GM12891 (cell line): ENCODE results near the gene CCDC6.

ENCODE experiments used
- PAX5 ChIP-seq: IDR thresholded peaks from 2 replicates; pipeline ENCODE4 v1.6.1; 2011; ENCODE audit warnings: low read length, moderate library complexity, mild to moderate bottlenecking; ENCODE audit not compliant: insufficient read depth, severe bottlenecking
- POLR2A ChIP-seq: IDR thresholded peaks from 2 replicates; pipeline ENCODE4 v1.6.1; 2011; ENCODE audit warnings: low read depth, low read length, control low read depth
- POLR2AphosphoS5 ChIP-seq: IDR thresholded peaks from 2 replicates; pipeline ENCODE4 v1.6.1; 2011; ENCODE audit warnings: low read depth, low read length, control low read depth
- SPI1 ChIP-seq: IDR thresholded peaks from 2 replicates; pipeline ENCODE4 v1.6.1; 2011; ENCODE audit warnings: low read depth, low read length, control low read depth
- TAF1 ChIP-seq: IDR thresholded peaks from 2 replicates; pipeline ENCODE4 v1.6.1; 2011; ENCODE audit warnings: low read depth, low read length, control low read depth

DNA sequence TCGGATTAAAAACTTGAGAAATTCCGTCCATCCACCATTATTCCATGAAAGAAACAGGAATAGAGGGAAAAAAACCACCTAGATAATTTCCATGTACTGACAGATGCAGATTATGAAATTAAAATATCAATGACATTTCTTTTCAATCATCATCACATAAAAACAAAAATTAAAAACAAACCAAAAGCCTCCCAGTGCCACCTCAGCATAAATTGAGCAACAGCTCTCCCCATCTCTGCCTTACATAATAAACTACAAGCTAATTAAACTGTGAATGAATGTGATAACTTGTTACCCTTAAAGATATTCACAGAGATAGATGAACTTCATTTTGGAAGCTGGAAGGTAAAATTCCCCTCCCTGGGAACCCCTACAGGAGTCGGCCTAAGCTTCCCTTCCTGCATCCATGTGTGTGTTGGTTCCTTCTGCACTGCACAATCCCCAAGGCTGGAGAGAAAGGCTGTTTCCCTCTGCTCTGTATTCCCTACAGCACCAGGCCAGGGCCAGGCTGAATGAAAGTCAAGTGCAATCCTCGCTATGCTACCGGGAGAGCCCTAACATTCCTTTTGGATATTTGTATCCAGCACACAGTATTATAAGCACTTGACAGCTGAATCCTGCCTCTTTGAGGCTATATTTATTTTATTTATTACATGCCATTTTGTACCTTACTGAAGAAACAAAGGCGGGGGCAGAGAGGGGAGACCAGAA lies 8.1 kb downstream of the CCDC6 start:
- TF ChIP-seq TAF1 (no peak), POLR2AphosphoS5 (no peak), POLR2A (no peak), PAX5 (no peak), SPI1 (no peak)
